BJ (cell line): ENCODE results near the gene RUNX2. TPM values are rescaled to one million over a fixed set of nuclear protein-coding genes. Genes with fewer than 3 reads are reported as not detected.

ENCODE experiments used
- CTCF ChIA-PET: fragments of 350-600 bp; formaldehyde crosslinking; extraction: SDS; loops from one replicate; lab custom pipeline; 2021; ENCODE audit warnings: antibody characterized with exemption, inconsistent platforms; lab: Yijun Ruan, JAX
- POLR2A ChIA-PET: fragments of 300-600 bp; sonication (Branson Sonifier 250); formaldehyde crosslinking; extraction: SDS; loops from one replicate; lab custom pipeline; 2021; ENCODE audit warnings: antibody characterized with exemption; lab: Charles Lee
- DNase-seq: peaks from one replicate; pipeline ENCODE4 v3.0.0-alpha.2; 2011; ENCODE audit warnings: low read depth
- H3K27me3 ChIP-seq: 2 replicates; pipeline ENCODE4 v1.6.0; 2011; ENCODE audit warnings: low read length; ENCODE audit not compliant: control insufficient read depth, insufficient read depth
- H3K36me3 ChIP-seq: 2 replicates; pipeline ENCODE4 v1.5.1; 2011; ENCODE audit warnings: low read length; ENCODE audit not compliant: control insufficient read depth, insufficient read depth
- H3K4me3 ChIP-seq: 2 replicates; pipeline ENCODE4 v1.5.1; 2011; ENCODE audit warnings: low read depth, mild to moderate bottlenecking, control low read depth, low read length
- CTCF ChIP-seq: IDR thresholded peaks from 2 replicates; pipeline ENCODE4 v1.5.1; 2011; ENCODE audit warnings: low read depth, mild to moderate bottlenecking, control low read depth, inconsistent platforms, low read length, moderate library complexity; ENCODE audit not compliant: insufficient read depth
- polyA plus RNA-seq: library from polyadenylated mRNA; depleted of rRNA; stranded (reverse); fragments of >200 nt; gene quantifications from 2 replicates; pipeline ENCODE4 v1.2.3, GENCODE V29; 2011

RUNX2 gene
- polyA plus RNA-seq, 1 experiment, result 1.5 TPM

GRCh38 chr6:45367999-45368398 is 39.9 kb downstream of the RUNX2 start:
- CTCF ChIA-PET, result interaction anchor here (0.7 to 1.0 kb wide), 2 partner anchors 662 to 914 kb away, joined by 3 read pairs; no protein-coding TSS in a partner anchor
- Histone ChIP-seq H3K36me3 (no peaks in the 10 kb centered on the region), H3K4me3 (no peak overlapping the region), H3K27me3 (no peaks in the 10 kb centered on the region)
- no peak for TF ChIP-seq CTCF
- POLR2A ChIA-PET, result no interaction called here
- DNase-seq, result no peak

- POLR2A ChIA-PET, result no interaction called here
- DNase-seq, result no peak
These were observed 41.7 kb downstream of the RUNX2 start for GRCh38 chr6:45369870-45370269.

GRCh38 chr6:45371924-45372573 is 43.9 kb downstream of the RUNX2 start:
- Histone ChIP-seq H3K36me3 (no peaks in the 10 kb centered on the region), H3K27me3 (no peaks in the 10 kb centered on the region), H3K4me3 (no peak overlapping the region)
- no peak for DNase-seq
- no peak for TF ChIP-seq CTCF
- POLR2A ChIA-PET, result no interaction called here
- CTCF ChIA-PET, result interaction anchor here (1.9 kb wide), 1 partner anchor 716 kb away, joined by 5 read pairs; no protein-coding TSS in a partner anchor

More at GRCh38 chr6:45369870-45370269, 41.7 kb downstream of the RUNX2 start:
- Histone ChIP-seq H3K4me3 (no peak overlapping the region), H3K36me3 (no peaks in the 10 kb centered on the region), H3K27me3 (no peaks in the 10 kb centered on the region)
- TF ChIP-seq CTCF, result no peak
- CTCF ChIA-PET, result interaction anchor here (1.0 to 1.6 kb wide), 2 partner anchors 553 to 714 kb away, joined by 3 to 4 read pairs; no protein-coding TSS in a partner anchor

GRCh38 chr6:45375449-45375848 is 47.3 kb downstream of the RUNX2 start:
- Histone ChIP-seq H3K36me3 (no peaks in the 10 kb centered on the region), H3K27me3 (no peaks in the 10 kb centered on the region), H3K4me3 (no peak overlapping the region)
- ChIA-PET CTCF (interaction anchor here (0.7 to 1.6 kb wide), 5 partner anchors 19 to 776 kb away, joined by 3 to 5 read pairs (median 3); no protein-coding TSS in a partner anchor), POLR2A (interaction anchor here (0.6 kb wide), 1 partner anchor 900 kb away, joined by 4 read pairs; no protein-coding TSS in a partner anchor)
- TF ChIP-seq CTCF, result no peak
- no peak for DNase-seq

GRCh38 chr6:45376310-45377042 is 48.3 kb downstream of the RUNX2 start:
- peak overlapping the region; percentile 75 for H3K4me3 ChIP-seq
- POLR2A ChIA-PET, result interaction anchor here (0.6 kb wide), 1 partner anchor 44 kb away, joined by 3 read pairs; no protein-coding TSS in a partner anchor
- no peak for TF ChIP-seq CTCF
- H3K36me3 ChIP-seq, result no peaks in the 10 kb centered on the region
- H3K27me3 ChIP-seq, result no peaks in the 10 kb centered on the region
- DNase-seq, result no peak
- CTCF ChIA-PET, result interaction anchor here (0.7 to 1.9 kb wide), 6 partner anchors 18 to 777 kb away, joined by 3 to 7 read pairs (median 4); no protein-coding TSS in a partner anchor
